OCI-LY7 (cell line): ENCODE data around the gene NUB1. TPM values are rescaled to one million over a fixed set of nuclear protein-coding genes. Genes with fewer than 3 reads are reported as not detected.

Experiments used
- BruUV-seq: library from RNA; stranded (reverse); fragments of 400-500 nt; replicated peaks from 2 replicates; lab custom pipeline; 2021; lab: Mats Ljungman, UMichigan
- CTCF ChIA-PET: fragments of 300-600 bp; sonication (Branson Sonifier 250); formaldehyde crosslinking; loops from one replicate; lab custom pipeline; 2022; ENCODE audit warnings: antibody characterized with exemption; ENCODE audit not compliant: unreplicated experiment; lab: Charles Lee
- POLR2A ChIA-PET: fragments of 300-600 bp; sonication (Branson Sonifier 250); formaldehyde crosslinking; loops from one replicate; lab custom pipeline; 2022; ENCODE audit warnings: antibody characterized with exemption; lab: Charles Lee
- DNase-seq: peaks from one replicate; pipeline ENCODE4 v3.0.0-alpha.2; 2015; ENCODE audit warnings: low spot score
- H2AFZ ChIP-seq: fragments of 200-600 bp; sonication (generic), shearing (Covaris generic); 2 replicates; pipeline ENCODE4 v1.6.1; 2014; ENCODE audit warnings: mild to moderate bottlenecking, antibody characterized with exemption, low read length, moderate library complexity
- H3K27ac ChIP-seq: fragments of 200-600 bp; sonication (generic); 2 replicates; pipeline ENCODE4 v1.5.1; 2014; ENCODE audit warnings: mixed run types, low read depth, mild to moderate bottlenecking, moderate library complexity, low read length, inconsistent platforms; ENCODE audit not compliant: poor library complexity, severe bottlenecking
- H3K36me3 ChIP-seq: fragments of 200-600 bp; sonication (generic); 2 replicates; pipeline ENCODE4 v1.6.1; 2014; ENCODE audit warnings: mild to moderate bottlenecking, antibody characterized with exemption, low read length, moderate library complexity, mixed read lengths; ENCODE audit not compliant: insufficient read depth
- H3K4me1 ChIP-seq: fragments of 200-600 bp; sonication (generic); 2 replicates; pipeline ENCODE4 v1.5.1; 2014; ENCODE audit warnings: mild to moderate bottlenecking, low read length; ENCODE audit not compliant: insufficient read depth, poor library complexity, severe bottlenecking
- H3K4me2 ChIP-seq: fragments of 200-600 bp; sonication (generic); 2 replicates; pipeline ENCODE4 v1.6.1; 2014; ENCODE audit warnings: mild to moderate bottlenecking, low read length
- H3K4me3 ChIP-seq: fragments of 200-600 bp; sonication (generic); 2 replicates; pipeline ENCODE4 v1.5.1; 2014; ENCODE audit warnings: mild to moderate bottlenecking, low read depth, low read length; ENCODE audit not compliant: poor library complexity, severe bottlenecking
- H3K79me2 ChIP-seq: fragments of 200-600 bp; sonication (generic); 2 replicates; pipeline ENCODE4 v1.6.1; 2016; ENCODE audit warnings: low read depth, mild to moderate bottlenecking, low read length, moderate library complexity, mixed read lengths; ENCODE audit not compliant: insufficient read depth
- H3K9me2 ChIP-seq: fragments of 200-600 bp; sonication (generic); 2 replicates; pipeline ENCODE4 v1.6.1; 2016; ENCODE audit warnings: mild to moderate bottlenecking, low read length, mixed read lengths; ENCODE audit not compliant: insufficient read depth
- H3K9me3 ChIP-seq: fragments of 200-600 bp; sonication (generic); 2 replicates; pipeline ENCODE4 v1.6.1; 2014; ENCODE audit warnings: mild to moderate bottlenecking, mixed run types, low read length, mixed read lengths
- H4K20me1 ChIP-seq: fragments of 200-600 bp; sonication (generic); 2 replicates; pipeline ENCODE4 v1.6.1; 2014; ENCODE audit warnings: mild to moderate bottlenecking, antibody characterized with exemption, low read length, moderate library complexity, mixed read lengths; ENCODE audit not compliant: insufficient read depth
- EZH2phosphoT487 ChIP-seq: fragments of 200-600 bp; sonication (generic); IDR thresholded peaks from 2 replicates; pipeline ENCODE4 v1.6.1; 2018; ENCODE audit warnings: low read depth, borderline replicate concordance, mild to moderate bottlenecking, mixed run types, antibody characterized with exemption, low read length, moderate library complexity, mixed read lengths
- intact Hi-C: fragments of 100-400 bp; cut with micrococcal nuclease; formaldehyde crosslinking; loops from one replicate; pipeline ENCODE4 v1.10.0; 2022; ENCODE audit not compliant: unreplicated experiment
- total RNA-seq, 2 experiments: library from RNA; depleted of rRNA in 1 of 2; stranded (reverse); fragments of >200 nt in 1 of 2; shearing (Covaris generic) in 1 of 2; gene quantifications; 2 replicates each; pipeline ENCODE4 v1.2.3, GENCODE V29; 2014 to 2022
- TF ChIP-seq, protein P1 (sequence below): fragments of 200-600 bp; sonication (generic); conservative IDR thresholded peaks from 2 replicates; pipeline ENCODE4 v1.5.1; 2014; ENCODE audit warnings: mild to moderate bottlenecking, antibody characterized with exemption, low read length, moderate library complexity, mixed read lengths

NUB1 gene
- total RNA-seq, 2 experiments from 2014 or later = 44.1 to 50.7 TPM

GRCh38 chr7:151345576-151346469, 4.2 kb downstream of the NUB1 start:
- H3K9me3 ChIP-seq = no peaks in the 10 kb centered on the region
- intact Hi-C loops = loop anchor here (10.0 kb wide), 1 partner anchor 1089 kb away; the partner anchor contains the start of gene KMT2C
- BruUV-seq = no TSS peak
- H3K9me2 ChIP-seq = no peaks in the 10 kb centered on the region
- DNase-seq = no peak
- peaks cover 61% of the 10 kb centered on the region for H3K4me1 ChIP-seq
- peaks cover 29% of the 10 kb centered on the region for H3K79me2 ChIP-seq
- H3K4me3 ChIP-seq = no peak overlapping the region
- H4K20me1 ChIP-seq = no peaks in the 10 kb centered on the region
- TF ChIP-seq, protein P1, sequence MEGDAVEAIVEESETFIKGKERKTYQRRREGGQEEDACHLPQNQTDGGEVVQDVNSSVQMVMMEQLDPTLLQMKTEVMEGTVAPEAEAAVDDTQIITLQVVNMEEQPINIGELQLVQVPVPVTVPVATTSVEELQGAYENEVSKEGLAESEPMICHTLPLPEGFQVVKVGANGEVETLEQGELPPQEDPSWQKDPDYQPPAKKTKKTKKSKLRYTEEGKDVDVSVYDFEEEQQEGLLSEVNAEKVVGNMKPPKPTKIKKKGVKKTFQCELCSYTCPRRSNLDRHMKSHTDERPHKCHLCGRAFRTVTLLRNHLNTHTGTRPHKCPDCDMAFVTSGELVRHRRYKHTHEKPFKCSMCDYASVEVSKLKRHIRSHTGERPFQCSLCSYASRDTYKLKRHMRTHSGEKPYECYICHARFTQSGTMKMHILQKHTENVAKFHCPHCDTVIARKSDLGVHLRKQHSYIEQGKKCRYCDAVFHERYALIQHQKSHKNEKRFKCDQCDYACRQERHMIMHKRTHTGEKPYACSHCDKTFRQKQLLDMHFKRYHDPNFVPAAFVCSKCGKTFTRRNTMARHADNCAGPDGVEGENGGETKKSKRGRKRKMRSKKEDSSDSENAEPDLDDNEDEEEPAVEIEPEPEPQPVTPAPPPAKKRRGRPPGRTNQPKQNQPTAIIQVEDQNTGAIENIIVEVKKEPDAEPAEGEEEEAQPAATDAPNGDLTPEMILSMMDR = no peak
- TF ChIP-seq EZH2phosphoT487 = no peak
- H3K4me2 ChIP-seq = no peak overlapping the region
- peak overlapping the region; percentile 35 for H3K27ac ChIP-seq
- CTCF ChIA-PET = no interaction called here
- no peak overlapping the region for H2AFZ ChIP-seq
- POLR2A ChIA-PET = no interaction called here
- H3K36me3 ChIP-seq = peaks cover 52% of the 10 kb centered on the region

DNA sequence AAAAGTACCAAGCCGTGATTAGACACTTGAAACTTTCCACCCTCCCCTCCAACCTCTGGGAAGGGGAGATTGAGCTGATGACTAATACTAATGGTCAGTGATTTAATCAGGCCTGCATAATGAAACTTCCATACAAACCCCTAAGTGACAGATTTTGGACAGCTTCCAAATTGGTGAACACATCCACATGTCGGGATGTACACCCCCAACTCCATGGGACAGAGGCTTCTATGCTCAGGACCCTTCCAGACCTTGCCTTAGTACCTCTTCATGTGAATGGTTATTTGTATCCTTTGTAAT, 4.8 kb downstream of the NUB1 start:
- no peak for DNase-seq
- TF ChIP-seq, protein P1 = no peak
- no peak for TF ChIP-seq EZH2phosphoT487
- Histone ChIP-seq H3K27ac (peak overlapping the region; percentile 35), H2AFZ (no peak overlapping the region), H3K36me3 (peaks cover 57% of the 10 kb centered on the region), H3K4me3 (no peak overlapping the region), H3K9me3 (no peaks in the 10 kb centered on the region), H3K79me2 (peaks cover 29% of the 10 kb centered on the region), H4K20me1 (no peaks in the 10 kb centered on the region), H3K4me2 (no peak overlapping the region), H3K4me1 (peaks cover 63% of the 10 kb centered on the region), H3K9me2 (no peaks in the 10 kb centered on the region)
- BruUV-seq = no TSS peak
- ChIA-PET CTCF (no interaction called here), POLR2A (no interaction called here)
- intact Hi-C loops = loop anchor here (10.0 kb wide), 1 partner anchor 1088 kb away; the partner anchor contains the start of gene KMT2C

DNA sequence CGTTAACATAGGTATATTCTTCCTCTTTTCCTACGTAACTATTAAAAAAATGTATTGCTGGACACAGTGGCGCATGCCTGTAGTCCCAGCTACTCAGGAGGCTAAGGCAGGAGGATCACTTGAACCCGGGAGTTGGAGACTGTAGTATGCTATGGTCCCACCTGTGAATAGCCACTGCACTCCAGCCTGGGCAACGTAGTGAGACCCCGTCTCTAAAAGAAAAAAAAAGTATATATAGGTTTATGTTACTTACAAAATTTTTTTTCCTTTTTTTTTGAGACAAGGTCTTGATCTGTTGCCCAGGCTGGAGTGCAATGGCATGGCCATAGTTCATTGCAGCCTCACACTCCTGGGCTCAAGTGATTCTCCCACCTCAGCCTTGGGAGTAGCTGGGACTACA, 5.6 kb downstream of the NUB1 start:
- Histone ChIP-seq H3K4me3 (no peak overlapping the region), H3K79me2 (peaks cover 25% of the 10 kb centered on the region), H3K36me3 (peaks cover 65% of the 10 kb centered on the region), H3K9me2 (no peaks in the 10 kb centered on the region), H4K20me1 (no peaks in the 10 kb centered on the region), H3K4me1 (peaks cover 71% of the 10 kb centered on the region), H3K9me3 (no peaks in the 10 kb centered on the region), H3K27ac (no peak overlapping the region), H2AFZ (no peak overlapping the region), H3K4me2 (no peak overlapping the region)
- BruUV-seq = no TSS peak
- no peak for DNase-seq
- CTCF ChIA-PET = no interaction called here
- POLR2A ChIA-PET = interaction anchor here (0.6 kb wide), 1 partner anchor 661 kb away, joined by 3 read pairs; no protein-coding TSS in a partner anchor
- intact Hi-C loops = loop anchor here (10.0 kb wide), 1 partner anchor 1088 kb away; the partner anchor contains the start of gene KMT2C
- TF ChIP-seq EZH2phosphoT487 = no peak
- TF ChIP-seq, protein P1 = no peak
